ENCODE data around the gene NUDT14. TPM values are rescaled to one million over a fixed set of nuclear protein-coding genes. Genes with fewer than 3 reads are reported as not detected.

The NUDT14 gene
- total RNA-seq, 4 donors from 2014 or later: 8.0 to 20.2 (median 13.2) TPM

DNA sequence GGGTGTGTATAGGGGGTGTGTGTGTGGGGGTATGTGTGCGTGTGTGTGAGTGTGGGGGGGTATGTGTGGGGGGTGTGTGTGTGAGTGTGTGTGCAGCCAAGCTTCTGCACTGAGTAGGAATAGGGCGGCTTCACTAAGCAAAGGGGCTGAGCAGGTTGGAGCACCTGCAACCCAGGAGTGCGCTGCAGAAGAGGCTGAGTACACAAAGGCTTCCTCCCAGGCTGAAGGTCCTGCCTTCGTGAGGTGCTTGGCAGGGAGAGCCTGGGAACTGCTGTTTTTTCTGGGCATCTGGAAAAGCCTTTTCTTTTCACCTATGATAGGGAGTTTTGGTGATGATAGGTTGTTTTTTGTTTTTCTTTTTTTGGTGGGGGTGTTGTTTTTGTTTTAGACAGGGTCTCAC lies 6.0 kb upstream of the NUDT14 start:
- TF ChIP-seq, protein P1, sequence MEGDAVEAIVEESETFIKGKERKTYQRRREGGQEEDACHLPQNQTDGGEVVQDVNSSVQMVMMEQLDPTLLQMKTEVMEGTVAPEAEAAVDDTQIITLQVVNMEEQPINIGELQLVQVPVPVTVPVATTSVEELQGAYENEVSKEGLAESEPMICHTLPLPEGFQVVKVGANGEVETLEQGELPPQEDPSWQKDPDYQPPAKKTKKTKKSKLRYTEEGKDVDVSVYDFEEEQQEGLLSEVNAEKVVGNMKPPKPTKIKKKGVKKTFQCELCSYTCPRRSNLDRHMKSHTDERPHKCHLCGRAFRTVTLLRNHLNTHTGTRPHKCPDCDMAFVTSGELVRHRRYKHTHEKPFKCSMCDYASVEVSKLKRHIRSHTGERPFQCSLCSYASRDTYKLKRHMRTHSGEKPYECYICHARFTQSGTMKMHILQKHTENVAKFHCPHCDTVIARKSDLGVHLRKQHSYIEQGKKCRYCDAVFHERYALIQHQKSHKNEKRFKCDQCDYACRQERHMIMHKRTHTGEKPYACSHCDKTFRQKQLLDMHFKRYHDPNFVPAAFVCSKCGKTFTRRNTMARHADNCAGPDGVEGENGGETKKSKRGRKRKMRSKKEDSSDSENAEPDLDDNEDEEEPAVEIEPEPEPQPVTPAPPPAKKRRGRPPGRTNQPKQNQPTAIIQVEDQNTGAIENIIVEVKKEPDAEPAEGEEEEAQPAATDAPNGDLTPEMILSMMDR (IDR thresholded peaks at IDR 0.05; ENCODE audit: low read depth): no peak

DNA sequence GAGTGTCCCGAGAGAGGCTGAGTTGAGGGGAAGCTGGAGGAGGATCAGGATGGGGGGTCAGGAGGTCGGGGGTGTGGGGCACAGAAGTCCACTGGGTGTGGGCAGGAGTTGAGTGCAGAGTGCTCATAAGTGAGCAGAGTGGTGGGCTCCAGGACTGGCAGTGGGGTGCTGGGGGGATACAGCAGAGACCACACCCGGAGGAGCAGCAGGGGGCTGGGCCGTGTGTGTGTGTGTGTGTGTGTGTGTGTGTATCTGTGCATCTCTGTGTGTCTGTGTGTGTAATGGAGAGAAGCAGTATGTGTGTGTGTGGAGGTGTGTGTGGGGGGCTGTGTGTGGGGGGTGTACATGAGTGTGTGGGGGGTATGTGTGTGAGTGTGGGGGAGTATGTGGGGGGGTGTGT lies 4.9 kb upstream of the NUDT14 start:
- TF ChIP-seq, protein P1 (IDR thresholded peaks at IDR 0.05; ENCODE audit: low read depth): no peak

DNA sequence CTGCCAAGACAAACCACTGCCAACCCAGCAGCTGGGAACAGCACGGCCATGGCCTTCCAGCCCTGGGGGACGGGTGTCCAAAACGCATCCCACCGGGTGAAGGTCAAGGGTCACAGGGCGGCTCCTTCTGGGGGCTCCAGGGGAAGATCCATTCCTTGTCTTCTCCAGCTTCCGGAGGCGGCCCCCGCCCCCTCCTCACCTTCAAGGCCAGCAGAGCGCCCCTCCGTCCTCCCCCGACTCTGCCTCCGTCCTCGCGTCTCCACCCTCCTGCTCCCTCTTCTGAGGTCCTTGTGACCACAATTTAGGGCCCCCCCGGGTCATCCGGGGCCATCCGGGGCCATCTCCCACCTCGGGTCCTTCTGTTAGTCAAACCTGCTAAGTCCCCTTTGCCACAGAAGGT lies 3.9 kb upstream of the NUDT14 start:
- TF ChIP-seq, protein P1 (IDR thresholded peaks at IDR 0.05; ENCODE audit: low read depth): no peak

DNA sequence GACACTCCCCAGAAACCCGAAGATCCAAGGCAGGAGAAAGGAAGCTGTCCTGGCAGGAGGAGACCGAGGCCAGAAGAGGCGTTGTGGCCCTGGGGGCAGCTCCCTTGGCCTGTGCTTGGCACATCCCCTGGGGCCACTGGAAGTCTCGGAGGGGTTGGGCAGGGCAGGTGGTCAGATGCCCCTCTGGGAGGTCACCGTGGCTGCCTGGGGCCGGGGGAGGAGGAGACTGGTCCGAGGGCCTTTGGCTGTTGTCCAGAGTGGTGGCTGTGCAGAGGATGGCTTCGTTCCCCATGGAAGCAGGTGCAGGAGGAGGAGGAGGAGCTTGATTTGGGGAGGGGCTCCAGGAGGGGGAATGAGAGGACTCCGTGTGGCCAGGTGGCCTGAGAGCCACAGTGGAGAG lies 3.3 kb upstream of the NUDT14 start:
- TF ChIP-seq, protein P1 (IDR thresholded peaks at IDR 0.05; ENCODE audit: low read depth): no peak

DNA sequence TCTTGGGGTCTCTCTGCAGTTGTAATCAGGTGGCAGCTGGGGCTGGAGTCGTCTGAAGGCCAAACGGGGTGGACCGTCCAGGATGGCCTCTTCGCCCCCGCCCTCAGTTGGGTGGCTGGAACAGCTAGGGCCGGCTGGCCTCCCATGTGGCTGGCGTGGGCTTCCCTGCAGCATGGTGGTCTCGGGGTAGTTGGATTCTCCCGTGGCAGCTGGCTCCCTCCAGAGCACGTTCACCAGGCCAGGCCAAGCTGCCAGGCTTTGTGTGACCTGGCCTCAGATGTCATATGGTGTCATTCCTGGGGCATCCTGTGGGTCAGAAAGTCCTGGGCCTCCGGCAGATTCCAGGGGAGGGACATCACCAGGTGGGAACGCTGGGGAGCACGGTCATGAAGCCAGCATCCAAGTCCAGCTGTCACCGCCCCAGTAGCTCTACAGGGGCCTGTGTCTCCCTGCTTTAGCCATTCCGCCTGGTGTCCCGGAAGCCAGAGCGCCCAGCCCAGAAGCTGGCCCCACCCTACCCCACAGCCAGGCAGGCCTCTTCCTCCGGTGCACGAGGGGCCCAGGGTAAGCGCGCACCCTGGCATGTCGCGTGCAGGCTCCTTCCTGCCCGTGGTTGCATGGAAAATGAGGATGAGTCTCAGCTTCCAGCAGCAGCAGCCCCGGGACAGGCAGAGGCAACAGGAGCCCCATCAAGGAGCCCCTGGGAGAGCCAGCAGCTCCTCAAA lies 1.3 kb upstream of the NUDT14 start:
- TF ChIP-seq, protein P1 (IDR thresholded peaks at IDR 0.05; ENCODE audit: low read depth): no peak

DNA sequence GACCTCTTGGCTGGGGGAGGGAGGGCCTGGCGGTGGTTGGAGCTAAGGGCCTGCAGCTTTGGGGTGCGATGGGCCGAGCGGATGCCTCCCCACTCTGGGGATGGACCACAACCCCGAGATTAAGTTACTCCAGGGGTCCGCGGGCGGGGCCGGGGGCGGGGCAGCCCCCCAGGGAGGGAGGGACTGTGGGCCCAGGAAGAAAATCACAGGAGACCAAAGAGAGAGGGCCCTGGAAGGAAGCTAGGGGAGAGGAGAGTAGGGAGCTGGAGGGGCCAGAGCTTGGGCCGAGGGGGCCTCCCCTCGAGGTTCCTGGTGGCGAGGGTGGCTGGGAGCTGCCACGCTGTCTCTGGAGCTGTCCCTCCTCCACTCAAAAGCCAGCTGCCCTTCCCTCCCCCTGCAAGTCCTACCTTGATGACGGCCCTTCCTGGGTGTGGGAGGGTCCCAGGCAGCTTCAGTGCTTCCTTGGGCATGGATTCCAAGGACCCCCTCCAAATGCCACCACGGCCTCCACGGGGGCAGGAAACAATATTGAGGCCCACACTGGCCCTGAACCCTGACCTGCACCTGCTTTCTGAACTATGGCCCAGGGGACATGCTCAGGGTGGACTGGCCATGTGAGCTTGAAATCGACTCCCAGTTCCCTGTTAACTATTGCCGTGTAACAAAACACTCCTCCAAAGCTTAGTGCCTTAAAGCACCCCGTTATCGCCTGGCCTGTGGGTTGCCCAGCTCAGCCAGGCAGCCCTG lies 610 bp upstream of the NUDT14 start:
- TF ChIP-seq, protein P1 (IDR thresholded peaks at IDR 0.05; ENCODE audit: low read depth): no peak

DNA sequence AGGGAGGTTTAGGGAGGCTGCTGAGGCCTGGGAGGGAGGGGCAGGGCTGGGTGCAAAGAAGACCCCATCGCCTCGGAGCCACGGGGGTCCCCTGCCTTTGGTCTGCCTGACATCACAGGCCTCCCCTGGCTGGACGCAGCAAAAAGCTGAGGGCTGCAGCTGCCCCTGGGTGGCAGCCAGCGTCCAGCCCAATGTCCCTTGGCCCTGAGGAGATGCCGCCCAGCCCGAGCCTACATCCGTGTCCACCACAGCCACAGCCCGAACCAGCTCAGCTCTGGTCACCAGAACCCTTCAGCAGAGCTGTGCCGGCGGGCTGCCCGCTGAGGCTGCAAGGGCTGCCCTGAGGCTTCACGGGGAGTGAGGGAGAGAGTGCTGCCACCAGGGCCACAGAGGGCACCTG lies 1.9 kb downstream of the NUDT14 start:
- TF ChIP-seq, protein P1 (IDR thresholded peaks at IDR 0.05; ENCODE audit: low read depth): no peak
